ENCODE measurements around the gene NELL2. TPM values are rescaled to one million over a fixed set of nuclear protein-coding genes. Genes with fewer than 3 reads are reported as not detected.

NELL2 gene
- 0.06 to 0.21 TPM (median 0.08 TPM) in 3 of 5 replicates, not detected in the others for total RNA-seq (2022; extraction: Qiagen RNA extraction; ENCODE audit: low read depth)

DNA sequence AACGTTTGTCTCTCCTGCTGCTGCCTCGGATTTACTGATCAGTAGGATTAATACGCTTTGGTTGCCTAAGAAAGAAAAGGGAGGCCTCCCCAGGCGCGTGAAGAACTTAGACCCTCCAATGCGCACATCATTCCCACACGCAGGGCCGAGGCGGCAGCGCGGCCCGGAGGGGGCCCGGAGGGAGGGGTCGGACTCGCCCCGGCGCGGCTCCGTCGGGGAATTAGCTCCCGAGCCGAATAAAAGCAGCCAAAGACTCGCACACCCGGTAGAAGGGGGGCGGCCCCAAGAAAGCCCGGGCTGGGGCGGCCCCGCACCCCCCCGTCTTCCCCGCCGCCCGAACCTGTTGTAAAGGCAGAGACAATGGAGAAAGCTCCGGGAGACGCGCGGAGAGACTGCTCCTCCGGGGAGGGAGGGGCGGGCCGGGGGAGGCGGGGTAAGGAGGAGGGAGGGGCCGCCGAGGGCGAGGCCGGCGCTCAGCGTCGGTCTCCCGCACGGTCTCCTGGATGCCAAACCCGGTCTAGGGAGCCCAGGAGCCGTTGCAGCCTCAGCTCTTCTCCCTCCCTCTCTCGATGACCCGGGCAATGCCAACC, at the start of gene NELL2:
Gene NELL2 (minus strand): TSS at position 362 of the 590 bp plus-strand sequence. CDS start 446 bp downstream, outside the sequence.

Other genes starting within 250 kb of the NELL2 start
- not detected in 5 replicates for gene DBX2, start 174.8 kb upstream of the NELL2 start, total RNA-seq (2022; extraction: Qiagen RNA extraction; ENCODE audit: low read depth)

Data from A549 treated with GW870086 at 1 μM for 4 hours (cell line).